Activated CD8-positive, alpha-beta memory T cell treated with anti-CD3 and anti-CD28 coated beads, Interleukin-2, amount 10 ng/mL, durations not matched to agents 7 days and 5 days (primary cell): ENCODE results near the gene ARHGAP44. TPM values are rescaled to one million over a fixed set of nuclear protein-coding genes. Genes with fewer than 3 reads are reported as not detected.

Experiments
- microRNA-seq: library from miRNA; unstranded; fragments of <30 nt; microRNA quantifications from one replicate; pipeline ENCODE4 v1.2.0, GENCODE V29; 2022
- total RNA-seq, 2 experiments: library from RNA; stranded (reverse); gene quantifications; one replicate each; pipeline ENCODE4 v1.2.3, GENCODE V29; 2021

Gene ARHGAP44
- total RNA-seq, 2 experiments from 2014 or later = not detected

Small RNAs within 50 kb of the gene (microRNA-seq; reads per million reads assigned to microRNA genes)
- gene MIR1269B = not detected

Other genes starting within 250 kb of the ARHGAP44 start
- gene MYOCD, start 123.6 kb upstream of the ARHGAP44 start, total RNA-seq = not detected
- 10 to 100 TPM; 67.1 to 89.0 TPM for gene ELAC2, start 228.5 kb downstream of the ARHGAP44 start, total RNA-seq